ENCODE measurements around the gene LSM11.
"Not testable (repeated sequence)": the region's sequence is repeated elsewhere in the genome, so short reads cannot be mapped to it uniquely, and the experiment has no call there.

Gene LSM11

DNA sequence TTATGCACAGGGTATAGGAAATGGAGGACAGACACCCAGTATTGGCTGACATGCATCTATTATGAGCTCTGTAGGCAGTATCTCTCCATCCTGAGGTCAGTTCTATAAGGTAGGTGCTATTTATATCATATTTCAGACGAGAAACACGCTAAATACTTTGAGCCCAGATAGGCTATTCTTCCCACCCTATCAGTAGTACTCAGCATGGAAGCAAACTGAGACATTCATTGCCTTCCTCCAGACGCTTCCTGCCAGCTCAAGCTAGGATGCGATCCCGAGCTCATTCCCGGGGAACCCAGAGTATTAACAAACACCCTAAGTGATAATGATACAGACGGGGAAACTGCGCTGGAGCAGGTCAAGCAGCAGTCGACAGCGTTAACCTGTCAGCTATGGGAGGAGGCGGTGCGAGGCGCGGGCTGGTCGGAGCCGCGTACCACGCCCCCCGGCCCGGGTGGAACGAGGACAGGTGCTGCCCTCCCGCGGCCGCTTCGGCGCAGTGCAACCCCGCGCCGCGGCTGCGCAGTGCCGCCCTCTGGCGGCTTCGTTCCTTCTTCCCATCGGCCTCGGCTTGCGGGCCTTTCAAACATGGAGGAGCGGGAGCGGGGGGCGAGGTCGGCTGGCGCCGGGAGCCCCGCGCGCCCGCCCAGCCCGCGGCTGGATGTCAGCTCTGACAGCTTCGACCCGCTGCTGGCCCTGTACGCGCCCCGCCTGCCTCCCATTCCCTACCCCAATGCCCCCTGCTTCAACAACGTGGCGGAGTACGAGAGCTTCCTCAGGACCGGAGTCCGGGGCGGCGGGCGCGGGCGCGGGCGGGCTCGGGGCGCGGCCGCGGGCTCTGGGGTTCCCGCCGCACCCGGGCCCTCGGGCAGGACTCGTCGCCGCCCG, at the start of gene LSM11:
Gene LSM11, plus strand, starts transcription at position 550 of the 888 bp plus-strand sequence. Its CDS starts 39 bp downstream, at position 589.
- H3K36me3 ChIP-seq (ENCODE audit: control insufficient read depth, low read depth, low read length), result peaks cover 12% of the 10 kb centered on the region
- no peaks in the 10 kb centered on the region for H3K9me3 ChIP-seq (ENCODE audit: control insufficient read depth, low read depth, low read length)
- peak within 1 kb of the TSS; percentile 70 for H3K4me3 ChIP-seq (ENCODE audit: low read length)
- peak within 1 kb of the TSS; percentile 37 for H3K9ac ChIP-seq (ENCODE audit: low read length)
- H3K27ac ChIP-seq (ENCODE audit: low read length), result no peak within 1 kb of the TSS
- H3K27me3 ChIP-seq (ENCODE audit: control insufficient read depth, insufficient read depth, low read length), result peaks cover 14% of the 10 kb centered on the region
- peaks cover 5% of the 10 kb centered on the region for H3K4me1 ChIP-seq (ENCODE audit: control insufficient read depth, low read depth, low read length)

DNA sequence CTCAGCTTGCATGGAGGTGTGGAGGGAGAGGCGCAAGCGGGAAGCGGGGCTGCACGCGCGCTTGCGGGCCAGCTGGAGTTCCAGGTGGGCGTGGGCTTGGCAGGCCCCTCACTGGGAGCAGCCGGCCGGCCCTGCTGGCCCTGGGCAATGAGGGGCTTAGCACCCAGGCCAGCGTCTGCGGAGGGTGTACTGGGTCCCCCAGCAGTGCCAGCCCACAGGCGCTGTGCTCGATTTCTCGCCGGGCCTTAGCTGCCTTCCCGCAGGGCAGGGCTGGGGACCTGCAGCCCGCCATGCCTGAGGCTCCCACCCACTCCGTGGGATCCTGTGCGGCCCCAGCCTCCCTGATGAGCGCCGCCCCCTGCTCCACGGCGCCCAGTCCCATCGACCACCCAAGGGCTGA, 49.7 kb upstream of the LSM11 start:
- H3K9ac ChIP-seq (ENCODE audit: low read length), result not testable (repeated sequence)

DNA sequence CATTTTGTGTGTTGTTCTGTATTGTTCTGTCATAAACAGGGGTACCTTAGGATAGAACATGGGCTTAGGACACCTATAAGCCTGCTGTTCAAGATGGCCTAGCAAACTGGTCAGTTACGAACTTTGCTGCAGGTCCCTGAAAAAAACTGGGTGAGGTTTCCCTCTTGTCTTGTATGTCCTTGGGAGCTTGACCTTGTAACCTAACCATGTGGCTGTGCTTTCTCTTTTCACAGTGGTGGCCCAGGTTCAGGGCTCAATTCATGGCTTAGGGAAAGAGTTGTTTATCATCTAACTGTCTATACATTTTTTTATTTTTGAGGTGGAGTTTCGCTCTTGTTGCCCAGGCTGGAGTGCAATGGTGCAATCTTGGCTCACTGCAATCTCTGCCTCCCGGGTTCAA, 47.4 kb upstream of the LSM11 start:
- not testable (repeated sequence) for H3K4me3 ChIP-seq (ENCODE audit: low read length); H3K9me3 ChIP-seq (ENCODE audit: control insufficient read depth, low read depth, low read length); H3K36me3 ChIP-seq (ENCODE audit: control insufficient read depth, low read depth, low read length); H3K4me1 ChIP-seq (ENCODE audit: control insufficient read depth, low read depth, low read length); H3K27me3 ChIP-seq (ENCODE audit: control insufficient read depth, insufficient read depth, low read length); H3K9ac ChIP-seq (ENCODE audit: low read length); H3K27ac ChIP-seq (ENCODE audit: low read length)

More for the DNA sequence above, 49.7 kb upstream of the LSM11 start:
- not testable (repeated sequence) for H3K27me3 ChIP-seq (ENCODE audit: control insufficient read depth, insufficient read depth, low read length); H3K27ac ChIP-seq (ENCODE audit: low read length); H3K9me3 ChIP-seq (ENCODE audit: control insufficient read depth, low read depth, low read length); H3K4me1 ChIP-seq (ENCODE audit: control insufficient read depth, low read depth, low read length); H3K4me3 ChIP-seq (ENCODE audit: low read length); H3K36me3 ChIP-seq (ENCODE audit: control insufficient read depth, low read depth, low read length)

DNA sequence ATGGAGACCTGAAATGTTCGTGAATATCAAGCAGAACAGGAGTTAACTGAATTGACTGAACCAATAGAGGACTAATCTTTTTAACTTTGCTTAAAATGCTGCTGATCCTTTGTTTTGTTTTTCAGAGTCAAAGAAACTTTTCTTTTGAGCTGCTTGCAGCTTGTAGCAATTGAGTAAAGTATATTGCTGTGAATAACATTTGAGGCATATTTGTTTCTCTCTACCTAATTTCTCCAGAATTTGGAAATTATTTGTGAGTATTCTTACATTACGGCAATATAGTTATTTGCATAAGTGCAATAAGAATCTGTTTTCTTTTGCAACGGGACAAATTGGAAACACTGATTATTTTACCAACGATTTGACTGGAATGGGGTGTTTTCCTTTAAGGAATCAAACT, 44.8 kb upstream of the LSM11 start:
- H3K27ac ChIP-seq (ENCODE audit: low read length); H3K4me1 ChIP-seq (ENCODE audit: control insufficient read depth, low read depth, low read length); H3K27me3 ChIP-seq (ENCODE audit: control insufficient read depth, insufficient read depth, low read length); H3K36me3 ChIP-seq (ENCODE audit: control insufficient read depth, low read depth, low read length); H3K4me3 ChIP-seq (ENCODE audit: low read length); H3K9ac ChIP-seq (ENCODE audit: low read length): not testable (repeated sequence)
- H3K9me3 ChIP-seq (ENCODE audit: control insufficient read depth, low read depth, low read length), result peaks cover 13% of the 10 kb centered on the region

DNA sequence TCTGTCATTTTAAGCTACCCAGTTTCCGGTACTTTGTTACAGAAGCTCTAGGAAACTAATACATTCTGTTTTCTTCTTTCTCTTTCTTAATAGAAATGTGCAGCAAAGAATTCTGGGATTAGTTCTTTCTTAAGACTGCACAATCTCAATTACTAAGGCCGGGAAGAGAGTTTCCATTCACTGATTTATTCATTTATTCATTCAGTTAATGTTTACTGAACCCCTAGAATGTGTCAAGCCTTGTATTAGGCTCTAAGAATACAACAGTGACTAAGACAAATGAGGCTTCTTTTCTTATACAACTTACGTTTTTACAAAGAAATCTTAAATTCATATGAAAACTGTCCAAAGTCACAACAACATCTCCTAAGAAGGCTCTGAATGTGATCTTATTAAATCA, 39.8 kb upstream of the LSM11 start:
- Histone ChIP-seq H3K9ac (ENCODE audit: low read length) (no peak overlapping the region), H3K36me3 (ENCODE audit: control insufficient read depth, low read depth, low read length) (no peaks in the 10 kb centered on the region), H3K27me3 (ENCODE audit: control insufficient read depth, insufficient read depth, low read length) (no peaks in the 10 kb centered on the region), H3K27ac (ENCODE audit: low read length) (no peak overlapping the region), H3K4me3 (ENCODE audit: low read length) (no peak overlapping the region), H3K4me1 (ENCODE audit: control insufficient read depth, low read depth, low read length) (no peaks in the 10 kb centered on the region), H3K9me3 (ENCODE audit: control insufficient read depth, low read depth, low read length) (peaks cover 8% of the 10 kb centered on the region)

DNA sequence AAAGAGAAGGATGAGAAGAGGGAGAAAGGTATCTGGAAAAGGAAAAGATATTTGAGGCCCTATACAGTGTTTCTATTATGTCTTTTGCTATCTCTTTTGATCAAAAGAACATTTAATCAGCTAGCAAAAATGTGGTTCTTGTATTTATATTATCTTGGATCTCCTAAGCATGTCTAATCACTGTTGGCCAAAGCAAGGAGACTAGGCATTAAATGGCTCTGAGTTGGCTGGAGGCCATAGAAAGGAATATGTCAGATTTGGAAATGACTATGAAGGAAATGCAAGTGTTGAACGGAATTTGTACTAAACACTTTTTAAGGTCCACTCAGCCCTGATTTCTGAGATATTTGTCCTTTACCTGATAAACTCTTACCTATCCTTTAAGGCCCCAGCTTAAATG, 34.6 kb upstream of the LSM11 start:
- Histone ChIP-seq H3K27me3 (ENCODE audit: control insufficient read depth, insufficient read depth, low read length) (no peaks in the 10 kb centered on the region), H3K9ac (ENCODE audit: low read length) (no peak overlapping the region), H3K4me3 (ENCODE audit: low read length) (no peak overlapping the region), H3K4me1 (ENCODE audit: control insufficient read depth, low read depth, low read length) (no peaks in the 10 kb centered on the region), H3K36me3 (ENCODE audit: control insufficient read depth, low read depth, low read length) (no peaks in the 10 kb centered on the region), H3K9me3 (ENCODE audit: control insufficient read depth, low read depth, low read length) (no peaks in the 10 kb centered on the region), H3K27ac (ENCODE audit: low read length) (no peak overlapping the region)

DNA sequence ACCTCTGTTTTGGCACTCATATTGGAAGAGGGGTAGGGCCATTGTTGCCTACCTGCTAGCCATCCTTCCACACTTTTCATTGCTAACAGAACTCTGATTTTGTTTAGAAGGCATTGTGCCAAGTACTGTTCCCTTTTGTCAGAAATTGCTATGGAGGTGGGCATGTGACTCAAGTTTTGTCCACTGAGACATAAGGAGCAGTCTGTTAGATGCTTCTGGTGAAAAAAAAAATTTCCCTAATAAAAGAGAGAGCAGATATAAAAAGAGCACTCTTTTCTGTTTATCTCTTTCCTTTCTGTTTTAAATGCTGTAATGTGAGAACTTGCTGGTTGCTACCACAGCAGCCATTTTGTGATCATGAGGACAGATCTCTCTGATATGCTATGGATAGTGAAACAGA, 34.2 kb upstream of the LSM11 start:
- H3K27ac ChIP-seq (ENCODE audit: low read length), result no peak overlapping the region
- no peaks in the 10 kb centered on the region for H3K4me1 ChIP-seq (ENCODE audit: control insufficient read depth, low read depth, low read length)
- no peak overlapping the region for H3K9ac ChIP-seq (ENCODE audit: low read length)
- no peaks in the 10 kb centered on the region for H3K36me3 ChIP-seq (ENCODE audit: control insufficient read depth, low read depth, low read length)
- H3K4me3 ChIP-seq (ENCODE audit: low read length), result no peak overlapping the region
- H3K27me3 ChIP-seq (ENCODE audit: control insufficient read depth, insufficient read depth, low read length), result no peaks in the 10 kb centered on the region
- no peaks in the 10 kb centered on the region for H3K9me3 ChIP-seq (ENCODE audit: control insufficient read depth, low read depth, low read length)

DNA sequence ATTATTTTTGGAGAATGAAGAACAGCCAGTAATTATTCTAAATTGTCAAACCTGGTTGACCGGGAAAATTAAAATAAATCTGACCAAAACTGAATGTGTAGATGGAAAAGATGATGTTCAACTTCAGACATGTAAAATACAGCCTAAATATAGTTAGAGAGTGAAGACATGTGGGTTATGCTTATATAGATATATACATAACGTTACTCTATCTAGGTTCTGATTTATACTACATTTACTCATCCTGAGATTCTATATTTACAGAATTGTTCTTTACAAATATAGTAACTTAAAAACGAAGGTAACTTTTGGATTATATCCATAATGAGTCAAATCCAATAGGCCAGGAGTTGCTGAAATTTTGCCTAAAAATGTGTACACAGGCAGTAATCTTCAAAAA, 33.1 kb upstream of the LSM11 start:
- H3K9me3 ChIP-seq (ENCODE audit: control insufficient read depth, low read depth, low read length), result no peaks in the 10 kb centered on the region
- H3K27ac ChIP-seq (ENCODE audit: low read length), result no peak overlapping the region
- H3K36me3 ChIP-seq (ENCODE audit: control insufficient read depth, low read depth, low read length), result no peaks in the 10 kb centered on the region
- no peak overlapping the region for H3K4me3 ChIP-seq (ENCODE audit: low read length)
- no peak overlapping the region for H3K9ac ChIP-seq (ENCODE audit: low read length)
- H3K4me1 ChIP-seq (ENCODE audit: control insufficient read depth, low read depth, low read length), result no peaks in the 10 kb centered on the region
- H3K27me3 ChIP-seq (ENCODE audit: control insufficient read depth, insufficient read depth, low read length), result no peaks in the 10 kb centered on the region

DNA sequence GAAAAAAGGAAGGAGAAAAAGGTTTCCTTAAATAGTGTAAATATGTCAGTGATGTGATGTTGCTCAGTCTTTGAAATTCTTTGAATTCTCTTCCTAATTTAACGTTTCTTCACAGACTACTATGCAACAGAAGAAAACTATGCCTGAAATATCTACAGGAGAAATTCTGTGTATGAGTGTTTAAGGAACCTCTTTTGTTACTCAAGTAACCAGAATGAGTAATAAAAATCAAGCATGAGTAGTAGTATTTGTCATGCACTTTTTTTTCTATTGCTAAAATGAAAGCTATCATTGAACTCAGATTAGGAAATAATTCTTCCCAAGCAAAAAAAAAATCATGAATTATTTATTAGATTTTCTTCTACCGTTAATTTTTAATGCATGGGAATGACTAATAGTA, 32.6 kb upstream of the LSM11 start:
- Histone ChIP-seq H3K27me3 (ENCODE audit: control insufficient read depth, insufficient read depth, low read length) (no peaks in the 10 kb centered on the region), H3K27ac (ENCODE audit: low read length) (no peak overlapping the region)

DNA sequence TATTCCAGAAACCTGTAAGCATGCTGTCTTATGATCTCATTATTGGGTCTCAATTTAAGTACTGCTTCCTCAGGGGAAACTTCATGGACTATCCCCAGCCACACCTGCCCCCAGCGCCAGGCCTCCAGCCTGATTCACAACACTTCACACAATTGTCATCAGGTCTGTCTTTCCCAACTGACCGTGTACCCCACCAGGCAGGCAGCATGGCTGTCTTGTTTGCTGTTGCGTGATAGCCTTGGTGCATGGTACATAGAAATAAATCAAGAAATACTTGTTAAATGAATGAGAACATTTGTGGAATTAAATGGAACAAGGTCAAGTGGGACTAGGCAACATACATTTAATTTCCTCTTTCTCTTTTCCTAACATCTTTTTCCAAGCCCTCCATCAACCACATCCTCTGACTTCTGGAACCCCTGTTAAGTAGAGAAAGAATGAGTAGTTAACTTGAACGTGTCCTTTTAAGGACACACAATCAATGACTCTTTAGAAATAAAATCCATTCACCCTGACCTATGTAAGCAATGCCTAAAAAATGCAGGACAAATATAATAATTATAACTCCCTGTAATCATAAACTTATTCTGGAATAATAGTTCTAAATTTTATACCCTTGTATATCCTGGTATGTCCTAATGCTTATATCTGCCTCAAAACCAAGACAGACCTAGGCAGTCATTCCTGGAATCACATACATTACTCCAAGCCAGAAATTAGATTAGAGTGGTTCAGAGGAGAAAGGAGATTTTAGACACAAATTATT, 29.5 kb upstream of the LSM11 start:
- Histone ChIP-seq H3K27me3 (ENCODE audit: control insufficient read depth, insufficient read depth, low read length) (no peaks in the 10 kb centered on the region), H3K36me3 (ENCODE audit: control insufficient read depth, low read depth, low read length) (no peaks in the 10 kb centered on the region), H3K9ac (ENCODE audit: low read length) (no peak overlapping the region), H3K9me3 (ENCODE audit: control insufficient read depth, low read depth, low read length) (no peaks in the 10 kb centered on the region), H3K4me3 (ENCODE audit: low read length) (no peak overlapping the region), H3K27ac (ENCODE audit: low read length) (no peak overlapping the region), H3K4me1 (ENCODE audit: control insufficient read depth, low read depth, low read length) (no peaks in the 10 kb centered on the region)

More for the DNA sequence above, 32.6 kb upstream of the LSM11 start:
- Histone ChIP-seq H3K9me3 (ENCODE audit: control insufficient read depth, low read depth, low read length) (no peaks in the 10 kb centered on the region), H3K9ac (ENCODE audit: low read length) (no peak overlapping the region), H3K4me3 (ENCODE audit: low read length) (no peak overlapping the region), H3K4me1 (ENCODE audit: control insufficient read depth, low read depth, low read length) (no peaks in the 10 kb centered on the region), H3K36me3 (ENCODE audit: control insufficient read depth, low read depth, low read length) (no peaks in the 10 kb centered on the region)

DNA sequence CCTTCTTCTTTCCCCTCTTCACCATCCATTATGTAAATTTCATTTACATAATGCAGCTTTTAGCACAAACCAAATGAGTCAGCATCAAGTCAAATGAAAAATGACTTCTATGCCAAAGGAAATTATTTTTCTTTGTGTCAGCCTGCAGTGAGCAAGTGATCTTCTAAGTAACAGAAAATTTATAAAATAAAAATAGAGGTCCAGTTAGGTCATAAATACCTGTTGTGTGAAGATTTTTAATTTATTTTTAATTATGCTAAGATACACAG, 29.0 kb upstream of the LSM11 start:
- no peaks in the 10 kb centered on the region for H3K27me3 ChIP-seq (ENCODE audit: control insufficient read depth, insufficient read depth, low read length)
- no peak overlapping the region for H3K27ac ChIP-seq (ENCODE audit: low read length)

DNA sequence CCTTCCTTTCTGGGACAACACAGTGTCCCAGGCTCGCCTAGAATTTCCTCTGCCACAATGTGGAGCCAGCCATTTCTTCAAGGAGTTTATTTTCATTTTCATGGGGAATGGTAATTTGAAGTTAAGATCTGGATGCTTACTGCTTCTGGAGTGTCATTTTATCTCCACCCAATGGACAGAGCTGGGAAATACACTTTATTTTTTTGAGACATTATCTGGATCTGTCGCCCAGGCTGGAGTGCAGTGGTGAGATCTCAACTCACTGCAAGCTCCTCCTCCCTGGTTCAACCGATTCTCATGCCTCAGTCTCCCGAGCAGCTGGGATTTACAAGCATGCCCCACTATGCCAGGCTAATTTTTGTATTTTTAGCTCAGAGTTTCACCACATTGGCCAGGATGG, 25.0 kb upstream of the LSM11 start:
- H3K36me3 ChIP-seq (ENCODE audit: control insufficient read depth, low read depth, low read length), result no peaks in the 10 kb centered on the region
- H3K27ac ChIP-seq (ENCODE audit: low read length), result no peak overlapping the region
- no peaks in the 10 kb centered on the region for H3K4me1 ChIP-seq (ENCODE audit: control insufficient read depth, low read depth, low read length)
- no peak overlapping the region for H3K9ac ChIP-seq (ENCODE audit: low read length)
- H3K27me3 ChIP-seq (ENCODE audit: control insufficient read depth, insufficient read depth, low read length), result no peaks in the 10 kb centered on the region
- no peak overlapping the region for H3K4me3 ChIP-seq (ENCODE audit: low read length)
- no peaks in the 10 kb centered on the region for H3K9me3 ChIP-seq (ENCODE audit: control insufficient read depth, low read depth, low read length)

More for the DNA sequence above, 29.0 kb upstream of the LSM11 start:
- H3K4me3 ChIP-seq (ENCODE audit: low read length), result no peak overlapping the region
- H3K9ac ChIP-seq (ENCODE audit: low read length), result no peak overlapping the region
- H3K9me3 ChIP-seq (ENCODE audit: control insufficient read depth, low read depth, low read length), result no peaks in the 10 kb centered on the region
- no peaks in the 10 kb centered on the region for H3K36me3 ChIP-seq (ENCODE audit: control insufficient read depth, low read depth, low read length)
- H3K4me1 ChIP-seq (ENCODE audit: control insufficient read depth, low read depth, low read length), result no peaks in the 10 kb centered on the region

Measured in iPS-18a (cell line).